A549 (cell line): ENCODE measurements around the gene PADI6. TPM values are rescaled to one million over a fixed set of nuclear protein-coding genes. Genes with fewer than 3 reads are reported as not detected.
A peak's percentile ranks its signal among the peaks of the same experiment; 100 is the strongest.

Source experiments
- ATAC-seq, 2 experiments: fragments of 200-7000 bp in 1 of 2; fragments of >200 bp in 1 of 2; cut with Nextera tagmentation in 1 of 2; cut with Tn5 transposase in 1 of 2; 3 replicates each; pipeline versions ENCODE4 v1.8.0 to v1.9.1; 2018 to 2020; ENCODE audit warnings: mild to moderate bottlenecking in 1 of 2, moderate library complexity in 1 of 2
- CTCF ChIA-PET: fragments of 300-600 bp; sonication (Branson Sonifier 250); formaldehyde crosslinking; extraction: SDS; loops from one replicate; lab custom pipeline; 2021; ENCODE audit warnings: antibody characterized with exemption, inconsistent platforms; lab: Yijun Ruan, JAX
- POLR2A ChIA-PET: fragments of 350-600 bp; formaldehyde crosslinking; extraction: SDS; loops from one replicate; lab custom pipeline; 2021; ENCODE audit warnings: antibody characterized with exemption, inconsistent platforms; lab: Yijun Ruan, JAX
- DNase-seq, 2 experiments: peaks; one replicate each; pipeline versions ENCODE4 v3.0.0 to v3.0.0-alpha.2; 2011 to 2016; ENCODE audit warnings: low read depth in 1 of 2, low spot score in 1 of 2
- FAIRE-seq: peaks from 2 replicates; lab custom pipeline; 2011; peaks lifted over from hg19 to GRCh38; lab: Jason Lieb, UNC
- H3K27ac ChIP-seq, 2 experiments: fragments of >200 bp; sonication (Bioruptor Twin); formaldehyde crosslinking; 3 replicates each; pipeline ENCODE4 v1.5.1; 2016 to 2017
- H3K4me1 ChIP-seq: fragments of >200 bp; sonication (Bioruptor Twin); formaldehyde crosslinking; 3 replicates; pipeline ENCODE4 v1.6.1; 2016
- H3K4me2 ChIP-seq: fragments of >200 bp; sonication (Bioruptor Twin); formaldehyde crosslinking; 3 replicates; pipeline ENCODE4 v1.6.1; 2016
- H3K4me3 ChIP-seq: fragments of >200 bp; sonication (Bioruptor Twin); formaldehyde crosslinking; 3 replicates; pipeline ENCODE4 v1.5.1; 2016
- H3K9me3 ChIP-seq: fragments of >200 bp; sonication (Bioruptor Twin); formaldehyde crosslinking; 3 replicates; pipeline ENCODE4 v1.6.1; 2016
- BCL3 ChIP-seq: fragments of >200 bp; sonication (Bioruptor Twin); formaldehyde crosslinking; IDR thresholded peaks from 3 replicates; pipeline ENCODE4 v1.6.1; 2016
- BHLHE40 ChIP-seq: IDR thresholded peaks from 2 replicates; pipeline ENCODE4 v1.6.1; 2012; ENCODE audit warnings: low read depth, low read length, inconsistent platforms
- CBX2 ChIP-seq: fragments of 200-600 bp; sonication (generic); IDR thresholded peaks from 2 replicates; pipeline ENCODE4 v1.6.1; 2016; ENCODE audit warnings: low read depth, mild to moderate bottlenecking, borderline replicate concordance
- CBX8 ChIP-seq: fragments of 200-600 bp; sonication (generic); IDR thresholded peaks from 2 replicates; pipeline ENCODE4 v1.6.1; 2016
- CEBPB ChIP-seq, 2 experiments: fragments of >200 bp in 1 of 2; sonication (Bioruptor Twin) in 1 of 2; formaldehyde crosslinking in 1 of 2; IDR thresholded peaks; 2 replicates each; pipeline ENCODE4 v1.6.1; 2012 to 2016
- CHD4 ChIP-seq: fragments of 200-600 bp; sonication (generic); IDR thresholded peaks from 2 replicates; pipeline ENCODE4 v1.6.1; 2016; ENCODE audit warnings: antibody characterized with exemption, mild to moderate bottlenecking, borderline replicate concordance
- EHF ChIP-seq: fragments of 250-450 bp; sonication (Bioruptor Pico); IDR thresholded peaks from 2 replicates; pipeline ENCODE4 v1.5.0; 2020; ENCODE audit warnings: mild to moderate bottlenecking
- EHMT2 ChIP-seq: fragments of 200-600 bp; sonication (generic); IDR thresholded peaks from 2 replicates; pipeline ENCODE4 v1.6.1; 2016; ENCODE audit warnings: antibody characterized with exemption, low read depth, mild to moderate bottlenecking, moderate library complexity
- EP300 ChIP-seq, 2 experiments: fragments of >200 bp; sonication (Bioruptor Twin); formaldehyde crosslinking; IDR thresholded peaks; 2 replicates in 1 of 2; 3 replicates in 1 of 2; pipeline ENCODE4 v1.6.1; 2016 to 2017
- ESRRA ChIP-seq: fragments of 150-350 bp; IDR thresholded peaks from 2 replicates; pipeline ENCODE4 v1.6.1; 2014; ENCODE audit warnings: mild to moderate bottlenecking, low read length, borderline replicate concordance
- HEYL ChIP-seq: fragments of 250-450 bp; sonication (Bioruptor Pico); IDR thresholded peaks from 2 replicates; pipeline ENCODE4 v1.8.0; 2021; ENCODE audit warnings: mild to moderate bottlenecking, moderate library complexity
- HOXA7 ChIP-seq: fragments of 250-450 bp; sonication (Bioruptor Pico); IDR thresholded peaks from 2 replicates; pipeline ENCODE4 v1.5.0; 2020; ENCODE audit warnings: mild to moderate bottlenecking, moderate library complexity
- HOXB13 ChIP-seq: fragments of 250-450 bp; sonication (Bioruptor Pico); IDR thresholded peaks from 2 replicates; pipeline ENCODE4 v1.5.0; 2020; ENCODE audit warnings: low read depth, mild to moderate bottlenecking, moderate library complexity
- KDM5A ChIP-seq: fragments of 200-600 bp; sonication (generic); IDR thresholded peaks from 2 replicates; pipeline ENCODE4 v1.6.1; 2016; ENCODE audit warnings: antibody characterized with exemption, mild to moderate bottlenecking
- MAFK ChIP-seq: fragments of 450-650 bp; IDR thresholded peaks from 2 replicates; pipeline ENCODE4 v1.6.1; 2014; ENCODE audit not compliant: partially characterized antibody
- MAZ ChIP-seq: fragments of 150-350 bp; IDR thresholded peaks from 2 replicates; pipeline ENCODE4 v1.6.1; 2014; ENCODE audit warnings: antibody characterized with exemption, low read depth, low read length, borderline replicate concordance
- RAD21 ChIP-seq, 2 experiments: fragments of >200 bp in 1 of 2; sonication (Bioruptor Twin) in 1 of 2; formaldehyde crosslinking in 1 of 2; IDR thresholded peaks in 1 of 2; conservative IDR thresholded peaks in 1 of 2; 2 replicates in 1 of 2; 3 replicates in 1 of 2; pipeline ENCODE4 v1.6.1; 2012 to 2018; ENCODE audit warnings: inconsistent platforms in 1 of 2
- RARB ChIP-seq: fragments of 250-450 bp; sonication (Bioruptor Pico); IDR thresholded peaks from 2 replicates; pipeline ENCODE4 v1.8.0; 2021; ENCODE audit warnings: mild to moderate bottlenecking, moderate library complexity
- REST ChIP-seq: fragments of 200-600 bp; sonication (generic); IDR thresholded peaks from 2 replicates; pipeline ENCODE4 v1.6.1; 2016; ENCODE audit warnings: antibody characterized with exemption, mild to moderate bottlenecking, moderate library complexity
- RFX5 ChIP-seq: fragments of 450-650 bp; IDR thresholded peaks from 2 replicates; pipeline ENCODE4 v1.7.1; 2014; ENCODE audit warnings: antibody characterized with exemption, mild to moderate bottlenecking, moderate library complexity
- SREBF2 ChIP-seq: fragments of 450-650 bp; IDR thresholded peaks from 2 replicates; pipeline ENCODE4 v1.6.1; 2014; ENCODE audit warnings: mild to moderate bottlenecking, moderate library complexity
- ZSCAN20 ChIP-seq: fragments of 250-450 bp; sonication (Bioruptor Pico); IDR thresholded peaks from 2 replicates; pipeline ENCODE4 v1.8.0; 2022; ENCODE audit warnings: mild to moderate bottlenecking, moderate library complexity
- WGBS: methylation state at CpG from one replicate; pipeline ENCODE4 v1.1.6; 2017; ENCODE audit errors: missing lambda C conversion rate; 5-methylcytosine and 5-hydroxymethylcytosine counted together
- polyA plus RNA-seq, 4 experiments: library from polyadenylated mRNA; depleted of rRNA in 3 of 4; stranded (reverse); fragments of >200 nt; fragmentation: RNase III in 1 of 4; extraction: RNeasy Plus Mini Kit Qiagen cat#74134 plus additional on column Dnase treatment in 1 of 4; gene quantifications; 2 replicates in 3 of 4; 3 replicates in 1 of 4; pipeline ENCODE4 v1.2.3, GENCODE V29; 2011 to 2017
- TF ChIP-seq, protein P1 (sequence below): fragments of >200 bp; sonication (Bioruptor Twin); formaldehyde crosslinking; IDR thresholded peaks from 3 replicates; pipeline ENCODE4 v1.5.1; 2016

The PADI6 gene
- polyA plus RNA-seq, 2 of the 4 experiments (the other 2 are of a cell fraction): not detected

DNA sequence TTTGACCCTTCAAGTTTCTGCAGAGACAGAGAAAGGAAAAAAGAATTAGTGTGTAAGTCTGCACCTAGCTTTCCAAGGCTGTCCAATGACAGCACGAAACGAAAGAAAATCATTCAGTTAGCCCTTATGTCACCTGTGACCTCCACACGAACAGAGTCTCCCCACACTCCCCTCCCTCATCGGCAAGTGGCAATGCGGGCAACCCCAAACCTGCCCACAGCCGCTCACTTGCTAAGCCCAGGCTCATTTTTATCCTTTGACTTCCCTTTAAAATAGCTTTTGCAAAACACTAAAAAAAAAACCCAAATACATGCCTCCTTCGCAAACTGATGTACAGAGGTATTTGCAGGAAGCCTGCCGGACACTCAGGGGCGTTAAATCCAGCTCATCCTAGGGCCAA is 57.2 kb downstream of the PADI6 start:
- FAIRE-seq (no peak), ATAC-seq (no peak), DNase-seq (no peak)
- Histone ChIP-seq H3K9me3 (no peaks in the 10 kb centered on the region), H3K4me3 (no peak overlapping the region), H3K27ac (no peak overlapping the region), H3K4me1 (no peaks in the 10 kb centered on the region), H3K4me2 (no peak overlapping the region)
- ChIA-PET POLR2A (no interaction called here), CTCF (interaction anchor here (1.8 kb wide), 1 partner anchor 10 kb away, joined by 4 read pairs; the partner anchor contains the start of gene RCC2)
- WGBS: 90% methylated on average over 9 of the region's 9 CpGs
- TF ChIP-seq RAD21 (conservative IDR thresholded peaks at IDR 0.05 in 1 of 2, IDR thresholded peaks at IDR 0.05 in 1 of 2): no peak
- TF ChIP-seq CBX8: no peak
- no peak for TF ChIP-seq KDM5A
- TF ChIP-seq ESRRA: no peak
- no peak for TF ChIP-seq HOXA7 (CRISPR knock-in tag)
- no peak for TF ChIP-seq ZSCAN20 (CRISPR knock-in tag)
- TF ChIP-seq CBX2: no peak
- TF ChIP-seq BHLHE40: no peak
- TF ChIP-seq CEBPB (IDR thresholded peaks at IDR 0.05): no peak
- TF ChIP-seq CHD4: no peak

- H3K27ac ChIP-seq: no peak overlapping the region
- ChIA-PET CTCF (interaction anchor here (0.7 to 1.5 kb wide), 4 partner anchors 13 to 187 kb away, joined by 3 to 4 read pairs (median 4); no protein-coding TSS in a partner anchor), POLR2A (no interaction called here)
- H3K4me1 ChIP-seq: peaks cover 13% of the 10 kb centered on the region; the same call in 2 of the 3 replicates
- no peak overlapping the region for H3K4me3 ChIP-seq
- DNase-seq: no peak
- ATAC-seq: 0 out of 6 replicates have a peak, but pooled peaks of 1 of the 2 experiments have one; percentile 14
- 100% methylated on average over 1 of the region's 3 CpGs for WGBS
- no peak for FAIRE-seq
- no peak overlapping the region for H3K4me2 ChIP-seq
- TF ChIP-seq RAD21 (conservative IDR thresholded peaks at IDR 0.05 in 1 of 2, IDR thresholded peaks at IDR 0.05 in 1 of 2) (no peak), EHMT2 (no peak), HOXB13 (no peak), SREBF2 (no peak), MAFK (no peak), CEBPB (IDR thresholded peaks at IDR 0.05) (no peak), MAZ (no peak), BHLHE40 (no peak), CBX2 (no peak), RFX5 (no peak), EP300 (IDR thresholded peaks at IDR 0.05) (no peak), BCL3 (no peak), HEYL (no peak), RARB (CRISPR knock-in tag) (no peak), EHF (CRISPR knock-in tag) (no peak), REST (no peak)
- TF ChIP-seq, protein P1, sequence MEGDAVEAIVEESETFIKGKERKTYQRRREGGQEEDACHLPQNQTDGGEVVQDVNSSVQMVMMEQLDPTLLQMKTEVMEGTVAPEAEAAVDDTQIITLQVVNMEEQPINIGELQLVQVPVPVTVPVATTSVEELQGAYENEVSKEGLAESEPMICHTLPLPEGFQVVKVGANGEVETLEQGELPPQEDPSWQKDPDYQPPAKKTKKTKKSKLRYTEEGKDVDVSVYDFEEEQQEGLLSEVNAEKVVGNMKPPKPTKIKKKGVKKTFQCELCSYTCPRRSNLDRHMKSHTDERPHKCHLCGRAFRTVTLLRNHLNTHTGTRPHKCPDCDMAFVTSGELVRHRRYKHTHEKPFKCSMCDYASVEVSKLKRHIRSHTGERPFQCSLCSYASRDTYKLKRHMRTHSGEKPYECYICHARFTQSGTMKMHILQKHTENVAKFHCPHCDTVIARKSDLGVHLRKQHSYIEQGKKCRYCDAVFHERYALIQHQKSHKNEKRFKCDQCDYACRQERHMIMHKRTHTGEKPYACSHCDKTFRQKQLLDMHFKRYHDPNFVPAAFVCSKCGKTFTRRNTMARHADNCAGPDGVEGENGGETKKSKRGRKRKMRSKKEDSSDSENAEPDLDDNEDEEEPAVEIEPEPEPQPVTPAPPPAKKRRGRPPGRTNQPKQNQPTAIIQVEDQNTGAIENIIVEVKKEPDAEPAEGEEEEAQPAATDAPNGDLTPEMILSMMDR: no peak
- no peaks in the 10 kb centered on the region for H3K9me3 ChIP-seq
Observed at GRCh38 chr1:17432412-17432811, 60.4 kb downstream of the PADI6 start.
